SK-N-MC (cell line): Measurements from ENCODE around the gene COL21A1.

ENCODE experiments used
- DNase-seq: peaks from one replicate; pipeline ENCODE4 v3.0.0-alpha.2; 2011; ENCODE audit warnings: low read depth, low spot score
- H3K27ac ChIP-seq: fragments of 200-600 bp; sonication (generic); 2 replicates; pipeline ENCODE4 v1.5.1; 2016; ENCODE audit warnings: mixed run types
- H3K36me3 ChIP-seq: fragments of 200-600 bp; sonication (generic); 2 replicates; pipeline ENCODE4 v1.6.1; 2017; ENCODE audit warnings: antibody characterized with exemption, low read length, mixed read lengths; ENCODE audit not compliant: insufficient read depth
- H3K4me3 ChIP-seq: fragments of 200-600 bp; sonication (generic); 2 replicates; pipeline ENCODE4 v1.5.1; 2016
- H3K9ac ChIP-seq: fragments of 200-600 bp; sonication (generic); 2 replicates; pipeline ENCODE4 v1.8.0; 2017; ENCODE audit warnings: mixed run types, mixed read lengths; ENCODE audit not compliant: insufficient read length
- H3K9me3 ChIP-seq: fragments of 200-600 bp; sonication (generic); 2 replicates; pipeline ENCODE4 v1.6.1; 2017; ENCODE audit warnings: low read depth, mild to moderate bottlenecking, antibody characterized with exemption, low read length, moderate library complexity, mixed read lengths
- FOXP2 ChIP-seq: optimal IDR thresholded peaks from 2 replicates; pipeline ENCODE3; 2011; ENCODE audit warnings: mild to moderate bottlenecking, moderate library complexity; ENCODE audit not compliant: insufficient read depth; ENCODE audit errors: extremely low read length, control extremely low read depth

COL21A1 gene

GRCh38 chr6:56009636-56010035 lies 237.7 kb downstream of the COL21A1 start:
- DNase-seq: peak; percentile 55
- H3K27ac ChIP-seq: peak overlapping the region; percentile 79
- H3K9ac ChIP-seq: no peak overlapping the region
- peaks cover 3% of the 10 kb centered on the region; the same call in 1 of the 2 replicates for H3K36me3 ChIP-seq
- H3K4me3 ChIP-seq: peak overlapping the region; percentile 43; the same call in 1 of the 2 replicates
- no peaks in the 10 kb centered on the region; the same call in 1 of the 2 replicates for H3K9me3 ChIP-seq
- TF ChIP-seq FOXP2: no peak
